GM23338 (cell line): ENCODE results near the gene RAB2B. TPM values are rescaled to one million over a fixed set of nuclear protein-coding genes. Genes with fewer than 3 reads are reported as not detected.

Experiments used
- ATAC-seq: fragments of 200-7000 bp; cut with Tn5 transposase; 3 replicates; pipeline ENCODE4 v1.9.1; 2020
- DNase-seq: peaks from one replicate; pipeline ENCODE4 v3.0.0-alpha.2; 2015; ENCODE audit warnings: low spot score
- H2AFZ ChIP-seq: fragments of 200-600 bp; sonication (generic); 2 replicates; pipeline ENCODE4 v1.8.0; 2016; ENCODE audit warnings: antibody characterized with exemption, mild to moderate bottlenecking, moderate library complexity
- H3F3A ChIP-seq: fragments of 200-600 bp; sonication (generic); replicated peaks from 2 replicates; pipeline ENCODE4 v1.8.0; 2017; ENCODE audit warnings: antibody characterized with exemption, mixed run types, low read depth
- H3K27ac ChIP-seq: fragments of 200-600 bp; sonication (generic); 2 replicates; pipeline ENCODE4 v1.6.1; 2016; ENCODE audit warnings: low read depth
- H3K27me3 ChIP-seq: fragments of 200-600 bp; sonication (generic); 2 replicates; pipeline ENCODE4 v1.8.0; 2016; ENCODE audit warnings: mild to moderate bottlenecking, mixed run types, moderate library complexity; ENCODE audit not compliant: insufficient read depth
- H3K36me3 ChIP-seq: fragments of 200-600 bp; sonication (generic); 2 replicates; pipeline ENCODE4 v1.8.0; 2016; ENCODE audit warnings: mild to moderate bottlenecking; ENCODE audit not compliant: insufficient read depth
- H3K4me1 ChIP-seq: fragments of 200-600 bp; sonication (generic); 2 replicates; pipeline ENCODE4 v1.8.0; 2016; ENCODE audit warnings: mild to moderate bottlenecking, moderate library complexity; ENCODE audit not compliant: insufficient read depth
- H3K4me2 ChIP-seq: fragments of 200-600 bp; sonication (generic); 2 replicates; pipeline ENCODE4 v1.7.1; 2017; ENCODE audit warnings: mixed run types
- H3K4me3 ChIP-seq: fragments of 200-600 bp; sonication (generic); 2 replicates; pipeline ENCODE4 v1.6.1; 2016; ENCODE audit warnings: mixed run types
- H3K79me2 ChIP-seq: fragments of 200-600 bp; sonication (generic); replicated peaks from 2 replicates; pipeline ENCODE4 v1.8.0; 2017; ENCODE audit warnings: mild to moderate bottlenecking; ENCODE audit not compliant: insufficient read depth
- H3K9me2 ChIP-seq: fragments of 200-600 bp; sonication (generic); 2 replicates; pipeline ENCODE4 v1.8.0; 2017; ENCODE audit not compliant: insufficient read depth
- H4K20me1 ChIP-seq: fragments of 200-600 bp; sonication (generic); replicated peaks from 2 replicates; pipeline ENCODE4 v1.8.0; 2017; ENCODE audit warnings: mild to moderate bottlenecking; ENCODE audit not compliant: insufficient read depth
- H3K27ac Mint-ChIP-seq: 2 replicates; pipeline ENCODE4 v1.8.0; 2020; ENCODE audit warnings: inconsistent platforms, mild to moderate bottlenecking, moderate library complexity, mixed read lengths
- H3K27me3 Mint-ChIP-seq: 3 replicates; pipeline ENCODE4 v1.8.0; 2022; ENCODE audit warnings: low read depth, mild to moderate bottlenecking, moderate library complexity, mixed read lengths, inconsistent platforms; ENCODE audit not compliant: insufficient read depth, poor library complexity
- H3K36me3 Mint-ChIP-seq: 3 replicates; pipeline ENCODE4 v1.8.0; 2021; ENCODE audit warnings: low read depth, mild to moderate bottlenecking, inconsistent platforms, moderate library complexity, mixed read lengths
- H3K4me1 Mint-ChIP-seq: 3 replicates; pipeline ENCODE4 v1.8.0; 2020; ENCODE audit warnings: mild to moderate bottlenecking, inconsistent platforms, mixed read lengths
- H3K4me3 Mint-ChIP-seq: 3 replicates; pipeline ENCODE4 v1.8.0; 2021; ENCODE audit warnings: moderate library complexity, mild to moderate bottlenecking, inconsistent platforms, mixed read lengths
- H3K9me3 Mint-ChIP-seq: 3 replicates; pipeline ENCODE4 v1.8.0; 2020; ENCODE audit warnings: moderate library complexity, mild to moderate bottlenecking, inconsistent platforms, mixed read lengths
- CREB1 ChIP-seq: fragments of 250-450 bp; sonication (Bioruptor Pico); IDR thresholded peaks from 2 replicates; pipeline ENCODE4 v1.5.0; 2020; ENCODE audit warnings: low read depth, mild to moderate bottlenecking, moderate library complexity
- CTCF ChIP-seq, 2 experiments: fragments of 200-600 bp in 1 of 2; sonication (generic) in 1 of 2; conservative IDR thresholded peaks; 2 replicates each; pipeline versions ENCODE4 v1.5.1 to v1.6.1; 2016 to 2017; ENCODE audit warnings: antibody characterized with exemption in 2 of 2, low read depth in 2 of 2, mild to moderate bottlenecking in 2 of 2, moderate library complexity in 1 of 2
- ETS1 ChIP-seq: IDR thresholded peaks from 2 replicates; pipeline ENCODE4 v1.6.1; 2016; ENCODE audit warnings: antibody characterized with exemption
- EZH2 ChIP-seq: fragments of 200-600 bp; sonication (generic); IDR thresholded peaks from one replicate; pipeline ENCODE4 v1.8.0; 2017; ENCODE audit warnings: antibody characterized with exemption, mild to moderate bottlenecking, low read depth; ENCODE audit not compliant: unreplicated experiment
- EZH2phosphoT487 ChIP-seq: fragments of 200-600 bp; sonication (generic); IDR thresholded peaks from one replicate; pipeline ENCODE4 v1.8.1; 2018; ENCODE audit warnings: antibody characterized with exemption; ENCODE audit not compliant: unreplicated experiment
- JUNB ChIP-seq: IDR thresholded peaks from one replicate; pipeline ENCODE4 v1.6.1; 2016; ENCODE audit warnings: antibody characterized with exemption; ENCODE audit not compliant: unreplicated experiment
- NANOG ChIP-seq: IDR thresholded peaks from 2 replicates; pipeline ENCODE4 v1.6.1; 2016; ENCODE audit warnings: antibody characterized with exemption, borderline replicate concordance
- POLR2AphosphoS5 ChIP-seq: IDR thresholded peaks from 2 replicates; pipeline ENCODE4 v1.6.1; 2016; ENCODE audit warnings: antibody characterized with exemption, low read depth
- REST ChIP-seq: IDR thresholded peaks from one replicate; pipeline ENCODE4 v1.6.1; 2018; ENCODE audit warnings: antibody characterized with exemption; ENCODE audit not compliant: unreplicated experiment
- ZNF114 ChIP-seq: fragments of 250-450 bp; sonication (Bioruptor Pico); IDR thresholded peaks from 2 replicates; pipeline ENCODE4 v1.5.0; 2020; ENCODE audit warnings: mild to moderate bottlenecking, moderate library complexity
- ZNF331 ChIP-seq: fragments of 250-450 bp; sonication (Bioruptor Pico); IDR thresholded peaks from 2 replicates; pipeline ENCODE4 v1.5.0; 2020; ENCODE audit warnings: low read depth, mild to moderate bottlenecking, moderate library complexity
- polyA plus RNA-seq: library from polyadenylated mRNA; unstranded; fragments of >200 nt; fragmentation: Nextera tagmentation; extraction: Ambion mirVana; gene quantifications from 2 replicates; pipeline ENCODE4 v1.2.1, GENCODE V29; 2016
- total RNA-seq: library from RNA; depleted of rRNA; stranded (reverse); fragments of >200 nt; shearing (Covaris generic); gene quantifications from 2 replicates; pipeline ENCODE4 v1.2.3, GENCODE V29; 2014

The RAB2B gene
- total and polyA plus RNA-seq, 2 experiments from 2014 or later, result 12.9 to 29.9 TPM

- Histone ChIP-seq H3K36me3 (no peaks in the 10 kb centered on the region; the same call in 1 of the 2 replicates), H4K20me1 (peaks cover 42% of the 10 kb centered on the region), H3K27ac (peak overlapping the region; percentile 88; the same call in 1 of the 2 replicates), H3K79me2 (peaks cover 94% of the 10 kb centered on the region), H3K9me2 (no peaks in the 10 kb centered on the region), H3K4me1 (peaks cover 21% of the 10 kb centered on the region), H3K4me2 (peak overlapping the region; percentile 91), H3K27me3 (no peaks in the 10 kb centered on the region), H3F3A (peaks cover 17% of the 10 kb centered on the region; the same call in 1 of the 2 replicates), H3K4me3 (peak overlapping the region; percentile 76), H2AFZ (no peak overlapping the region)
- Mint-ChIP-seq H3K36me3 (peaks cover 12% of the 10 kb centered on the region), H3K27me3 (peaks cover 2% of the 10 kb centered on the region), H3K4me1 (peaks cover 28% of the 10 kb centered on the region), H3K4me3 (peak overlapping the region; percentile 90), H3K27ac (peak overlapping the region; percentile 81), H3K9me3 (no peaks in the 10 kb centered on the region)
- DNase-seq (no peak), ATAC-seq (no peak)
- TF ChIP-seq CTCF (conservative IDR thresholded peaks at IDR 0.05; ENCODE audit: low read depth in 2 of 2), result no peak
Measured at GRCh38 chr14:21436567-21437062, 40.1 kb downstream of the RAB2B start.

DNA sequence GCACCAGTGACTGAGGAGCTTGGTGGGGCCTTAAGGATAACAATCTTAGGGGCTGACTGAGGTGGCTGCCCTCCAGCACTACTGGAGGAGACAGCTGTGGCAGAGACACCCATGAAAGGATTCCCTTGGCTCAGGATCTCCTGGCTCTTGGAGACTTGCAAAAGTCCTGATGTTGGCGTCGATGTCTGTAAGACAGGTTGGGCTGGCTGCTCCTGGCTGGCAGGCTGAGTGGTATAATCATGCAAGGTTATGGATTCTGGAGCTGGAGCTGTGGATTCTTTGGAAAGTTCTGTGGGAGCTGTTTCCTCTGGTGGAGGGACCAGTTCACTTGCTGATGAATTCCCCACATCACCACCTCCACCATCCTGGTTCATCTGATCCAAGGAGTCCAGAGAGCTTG is 45.6 kb downstream of the RAB2B start:
- Mint-ChIP-seq H3K4me1 (peaks cover 5% of the 10 kb centered on the region; the same call in 1 of the 3 replicates), H3K4me3 (no peak overlapping the region), H3K27me3 (peaks cover 2% of the 10 kb centered on the region), H3K9me3 (no peaks in the 10 kb centered on the region; the same call in 2 of the 3 replicates), H3K36me3 (peaks cover 62% of the 10 kb centered on the region), H3K27ac (no peak overlapping the region)
- Histone ChIP-seq H2AFZ (no peak overlapping the region), H3K36me3 (peaks cover 46% of the 10 kb centered on the region), H3F3A (peaks cover 11% of the 10 kb centered on the region; the same call in 1 of the 2 replicates), H4K20me1 (peaks cover 36% of the 10 kb centered on the region; the same call in 1 of the 2 replicates), H3K9me2 (no peaks in the 10 kb centered on the region), H3K4me1 (peaks cover 8% of the 10 kb centered on the region; the same call in 1 of the 2 replicates), H3K79me2 (peaks cover 69% of the 10 kb centered on the region), H3K27me3 (no peaks in the 10 kb centered on the region), H3K4me3 (no peak overlapping the region), H3K27ac (no peak overlapping the region), H3K4me2 (no peak overlapping the region)
- no peak for ATAC-seq
- no peak for DNase-seq
- TF ChIP-seq EZH2, result no peak
- TF ChIP-seq CREB1 (CRISPR knock-in tag), result no peak
- no peak for TF ChIP-seq EZH2phosphoT487
- TF ChIP-seq ZNF114 (CRISPR knock-in tag), result no peak
- no peak for TF ChIP-seq NANOG
- no peak for TF ChIP-seq POLR2AphosphoS5
- no peak for TF ChIP-seq JUNB
- no peak for TF ChIP-seq REST
- TF ChIP-seq ZNF331 (CRISPR knock-in tag), result no peak
- no peak for TF ChIP-seq CTCF (conservative IDR thresholded peaks at IDR 0.05; ENCODE audit: low read depth in 2 of 2)
- TF ChIP-seq ETS1, result no peak
